Astrocyte of the hippocampus (primary cell): ENCODE measurements around the gene LHFPL3.
"Not testable (repeated sequence)": the region's sequence is repeated elsewhere in the genome, so short reads cannot be mapped to it uniquely, and the experiment has no call there.

Source experiments
- DNase-seq: peaks from one replicate; pipeline ENCODE4 v3.0.0; 2011; ENCODE audit warnings: low read depth, low spot score

The LHFPL3 gene

GRCh38 chr7:104694710-104695109, 366.3 kb downstream of the LHFPL3 start:
- DNase-seq: no peak

- no peak for DNase-seq
Observed at GRCh38 chr7:104695563-104695962, 367.2 kb downstream of the LHFPL3 start.

- DNase-seq: no peak
Observed at GRCh38 chr7:104700336-104700735, 371.9 kb downstream of the LHFPL3 start.

- DNase-seq: not testable (repeated sequence)
Observed at GRCh38 chr7:104721027-104721426, 392.6 kb downstream of the LHFPL3 start.

- peak; percentile 1 for DNase-seq
Observed at GRCh38 chr7:104723001-104723400, 394.6 kb downstream of the LHFPL3 start.

- peak; percentile 7 for DNase-seq
Observed at GRCh38 chr7:104758504-104758903, 430.1 kb downstream of the LHFPL3 start.

- no peak for DNase-seq
Observed at GRCh38 chr7:104761892-104762291, 433.5 kb downstream of the LHFPL3 start.

GRCh38 chr7:104767113-104767512, 438.7 kb downstream of the LHFPL3 start:
- DNase-seq: no peak

- DNase-seq: no peak
Observed at GRCh38 chr7:104767826-104768536, 439.6 kb downstream of the LHFPL3 start.

GRCh38 chr7:104772405-104773345, 444.3 kb downstream of the LHFPL3 start:
- DNase-seq: peak; percentile 38

GRCh38 chr7:104773796-104774195, 445.4 kb downstream of the LHFPL3 start:
- no peak for DNase-seq

- no peak for DNase-seq
Observed at GRCh38 chr7:104775531-104775930, 447.1 kb downstream of the LHFPL3 start.

GRCh38 chr7:104777301-104777800, 448.9 kb downstream of the LHFPL3 start:
- DNase-seq: peak; percentile 33

GRCh38 chr7:104779888-104780287, 451.5 kb downstream of the LHFPL3 start:
- no peak for DNase-seq

GRCh38 chr7:104784686-104785085, 456.3 kb downstream of the LHFPL3 start:
- DNase-seq: no peak

- DNase-seq: no peak
Observed at GRCh38 chr7:104789780-104790179, 461.4 kb downstream of the LHFPL3 start.

GRCh38 chr7:104790440-104790839, 462.0 kb downstream of the LHFPL3 start:
- peak; percentile 27 for DNase-seq

GRCh38 chr7:104791080-104791479, 462.7 kb downstream of the LHFPL3 start:
- peak; percentile 87 for DNase-seq

GRCh38 chr7:104793066-104793465, 464.7 kb downstream of the LHFPL3 start:
- DNase-seq: no peak

GRCh38 chr7:104794154-104794553, 465.8 kb downstream of the LHFPL3 start:
- no peak for DNase-seq

GRCh38 chr7:104794589-104794988, 466.2 kb downstream of the LHFPL3 start:
- no peak for DNase-seq

- DNase-seq: no peak
Observed at GRCh38 chr7:104795086-104795485, 466.7 kb downstream of the LHFPL3 start.
